IPS DF 6.9 (cell line): ENCODE measurements around the gene FRG2.

Experiments used
- DNase-seq: peaks from one replicate; pipeline ENCODE4 v3.0.0-alpha.2; 2013; ENCODE audit warnings: low read depth, low spot score
- H3K27ac ChIP-seq: one replicate; pipeline ENCODE4 v1.5.1; 2013; ENCODE audit warnings: low read length, control low read depth
- H3K27me3 ChIP-seq: 2 replicates; pipeline ENCODE4 v1.6.1; 2013; ENCODE audit warnings: mild to moderate bottlenecking, low read length; ENCODE audit not compliant: control insufficient read depth, insufficient read depth
- H3K36me3 ChIP-seq: 2 replicates; pipeline ENCODE4 v1.6.1; 2013; ENCODE audit warnings: low read length; ENCODE audit not compliant: control insufficient read depth, insufficient read depth
- H3K4me1 ChIP-seq: 2 replicates; pipeline ENCODE4 v1.6.1; 2013; ENCODE audit warnings: low read length; ENCODE audit not compliant: control insufficient read depth, insufficient read depth
- H3K4me3 ChIP-seq: 2 replicates; pipeline ENCODE4 v1.5.1; 2013; ENCODE audit warnings: mild to moderate bottlenecking, low read length
- H3K9me3 ChIP-seq: 2 replicates; pipeline ENCODE4 v1.6.1; 2013; ENCODE audit warnings: low read length, inconsistent platforms; ENCODE audit not compliant: control insufficient read depth, insufficient read depth
- WGBS: extraction: QIAGEN DNeasy Blood & Tissue Kit; methylation state at CpG from one replicate; pipeline ENCODE4 v1.1.7; 2013; ENCODE audit warnings: mixed read lengths, missing lambda C conversion rate; ENCODE audit not compliant: insufficient read length, insufficient coverage; 5-methylcytosine and 5-hydroxymethylcytosine counted together

The FRG2 gene

DNA sequence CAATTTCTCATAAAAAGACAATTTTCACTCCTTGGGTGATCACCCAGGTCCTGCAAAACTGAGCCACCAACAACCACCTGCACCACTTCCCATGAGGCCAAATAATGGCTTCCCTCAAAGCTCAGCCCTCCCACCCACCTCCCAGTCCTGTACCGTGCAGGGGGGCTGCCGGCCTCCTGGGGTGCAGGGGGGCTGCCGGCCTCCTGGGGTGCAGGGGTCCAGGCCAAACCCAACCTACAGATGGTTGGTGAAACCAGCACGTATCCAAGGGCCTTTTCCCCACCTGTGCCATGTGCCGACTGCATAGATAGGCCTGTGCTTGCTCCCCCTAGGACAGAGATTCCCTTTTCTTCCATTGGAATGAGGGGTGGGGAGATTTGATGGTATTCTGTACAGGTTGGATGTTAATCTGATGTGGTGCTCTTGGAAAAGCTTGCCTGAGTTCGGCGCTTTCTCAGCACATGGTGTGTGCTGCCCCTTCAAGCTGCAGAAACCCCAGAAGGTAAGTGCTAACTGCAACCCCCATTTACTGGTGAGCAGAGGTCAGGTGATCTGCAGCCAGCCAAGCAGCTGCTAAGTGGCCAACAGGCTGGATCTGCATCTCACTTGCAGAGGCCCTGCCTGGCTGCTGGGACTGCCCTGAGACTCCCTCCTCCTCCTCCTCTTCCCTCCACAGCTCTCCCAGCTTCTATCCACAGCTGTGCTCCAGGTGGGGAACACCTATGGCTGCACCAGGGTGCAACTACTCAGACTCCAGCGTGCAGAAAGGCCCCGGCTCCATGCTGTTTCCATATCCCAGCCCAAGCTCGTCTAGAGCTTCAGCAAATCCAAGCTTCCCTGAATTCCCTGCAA, 47.6 kb downstream of the FRG2 start:
- Histone ChIP-seq H3K36me3 (no peaks in the 10 kb centered on the region), H3K9me3 (no peaks in the 10 kb centered on the region), H3K4me1 (no peaks in the 10 kb centered on the region), H3K27me3 (no peaks in the 10 kb centered on the region), H3K4me3 (no peak overlapping the region), H3K27ac (no peak overlapping the region)
- DNase-seq: no peak
- no CpG with 5 or more reads among the region's 10 CpGs for WGBS
